Endothelial cell (in vitro differentiated cells): ENCODE data around the gene DNAJA3. TPM values are rescaled to one million over a fixed set of nuclear protein-coding genes. Genes with fewer than 3 reads are reported as not detected.

Experiments
- DNase-seq: peaks from one replicate; pipeline ENCODE4 v3.0.0; 2021; ENCODE audit warnings: low spot score
- H3K27ac Mint-ChIP-seq: one replicate; pipeline ENCODE4 v1.8.0; 2021; ENCODE audit warnings: mixed read lengths, inconsistent platforms; ENCODE audit not compliant: unreplicated experiment
- H3K27me3 Mint-ChIP-seq: one replicate; pipeline ENCODE4 v1.8.0; 2021; ENCODE audit warnings: mild to moderate bottlenecking, moderate library complexity, mixed read lengths, inconsistent platforms; ENCODE audit not compliant: unreplicated experiment
- H3K36me3 Mint-ChIP-seq: one replicate; pipeline ENCODE4 v1.8.0; 2021; ENCODE audit warnings: mild to moderate bottlenecking, low read depth, mixed read lengths, inconsistent platforms; ENCODE audit not compliant: unreplicated experiment
- H3K4me1 Mint-ChIP-seq: one replicate; pipeline ENCODE4 v1.8.0; 2021; ENCODE audit warnings: mild to moderate bottlenecking, mixed read lengths, inconsistent platforms; ENCODE audit not compliant: unreplicated experiment
- H3K4me3 Mint-ChIP-seq: one replicate; pipeline ENCODE4 v1.8.0; 2021; ENCODE audit warnings: mild to moderate bottlenecking, mixed read lengths, inconsistent platforms; ENCODE audit not compliant: unreplicated experiment
- H3K9me3 Mint-ChIP-seq: one replicate; pipeline ENCODE4 v1.8.0; 2021; ENCODE audit warnings: mixed read lengths, inconsistent platforms; ENCODE audit not compliant: unreplicated experiment
- CTCF ChIP-seq: fragments of 200-600 bp; sonication (generic); IDR thresholded peaks from one replicate; pipeline ENCODE4 v1.5.0; 2021; ENCODE audit warnings: antibody characterized with exemption; ENCODE audit not compliant: unreplicated experiment
- total RNA-seq: library from RNA; stranded (reverse); fragmentation: NEBNext Ultra II Directional; extraction: Animal tissue kit (Norgen Biotek cat#: 25700); gene quantifications from one replicate; pipeline ENCODE4 v1.2.1, GENCODE V29; 2021; ENCODE audit not compliant: unreplicated experiment

The DNAJA3 gene
- total RNA-seq, 1 donor from 2014 or later = 32.0 TPM

DNA sequence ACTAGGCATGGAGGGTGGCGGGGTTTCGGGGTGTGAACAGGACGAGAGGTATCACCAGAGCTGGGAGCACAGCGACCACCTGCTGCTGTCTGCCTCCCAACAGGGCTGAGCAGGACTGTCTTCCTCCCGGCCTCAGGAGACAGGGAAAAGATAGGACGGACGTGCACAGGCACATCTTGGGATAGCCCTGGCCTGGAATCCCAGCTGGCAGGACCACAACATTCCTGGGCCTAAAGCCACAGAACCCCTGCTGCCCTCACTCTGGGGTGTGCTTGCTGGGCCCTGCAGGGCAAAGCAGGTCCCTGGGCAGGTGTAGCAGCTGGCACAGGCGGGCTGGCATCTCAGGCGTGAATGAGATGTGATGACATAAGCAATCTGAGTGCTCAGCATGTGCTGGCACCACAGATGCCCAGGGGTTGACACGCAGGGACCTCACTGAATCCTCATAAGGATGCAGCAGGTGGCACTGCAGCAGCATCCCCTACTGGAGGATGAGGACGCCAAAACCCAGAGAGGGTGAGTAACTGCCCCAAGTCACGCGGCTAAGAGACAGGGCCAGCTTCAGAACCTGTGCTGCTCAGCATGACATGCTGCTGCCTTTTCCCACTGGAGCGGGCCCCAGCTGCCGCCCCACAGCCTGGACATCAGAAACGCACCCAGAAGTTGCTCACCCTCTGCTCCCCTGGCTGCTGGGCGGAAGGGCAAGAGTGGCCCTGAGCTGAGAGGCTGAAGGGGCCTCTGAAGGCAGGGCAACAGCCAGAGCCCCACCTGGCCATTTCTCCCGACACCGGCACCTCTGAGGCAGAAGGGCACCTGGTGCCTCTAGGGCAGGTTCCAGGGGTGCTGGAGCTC, 16.4 kb upstream of the DNAJA3 start:
- peaks cover 2% of the 10 kb centered on the region for H3K4me1 Mint-ChIP-seq
- H3K36me3 Mint-ChIP-seq = peaks cover 21% of the 10 kb centered on the region
- peaks cover 9% of the 10 kb centered on the region for H3K27me3 Mint-ChIP-seq
- DNase-seq = no peak
- H3K4me3 Mint-ChIP-seq = no peak overlapping the region
- H3K27ac Mint-ChIP-seq = no peak overlapping the region
- TF ChIP-seq CTCF = no peak
- no peaks in the 10 kb centered on the region for H3K9me3 Mint-ChIP-seq

DNA sequence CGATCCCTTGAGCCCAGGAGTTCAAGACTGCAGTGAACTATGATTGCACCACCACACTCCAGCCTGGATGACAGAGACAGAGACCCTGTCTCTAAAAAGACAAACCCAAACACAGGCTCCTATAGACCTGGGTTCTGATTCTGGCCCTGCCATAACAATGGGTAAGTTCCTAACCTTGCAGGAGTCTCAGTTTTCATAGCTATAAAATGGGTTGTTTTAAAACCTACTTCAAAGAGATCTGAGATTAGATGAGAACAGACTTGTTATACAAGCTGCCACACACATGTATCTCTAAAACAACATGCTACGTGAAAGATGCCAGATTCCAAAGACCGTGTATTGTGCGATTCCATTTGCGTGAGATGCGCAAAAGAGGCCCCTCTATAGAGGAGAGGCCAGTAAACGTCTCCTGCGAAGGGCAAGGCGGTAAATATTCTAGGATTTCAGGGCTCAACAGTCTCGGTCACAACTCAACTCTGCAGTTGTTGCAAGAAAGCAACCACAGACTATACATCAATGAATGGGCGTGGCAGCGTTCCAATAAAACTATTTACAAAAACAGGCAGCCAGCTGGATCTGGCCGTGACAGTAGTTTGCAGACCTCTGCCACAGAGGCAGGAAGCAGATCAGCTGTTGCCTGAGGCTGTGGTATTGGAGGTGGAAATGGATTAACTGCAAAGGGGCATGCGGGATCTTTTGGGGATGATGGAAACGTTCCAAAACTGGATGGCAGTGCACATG, 15.2 kb upstream of the DNAJA3 start:
- DNase-seq = no peak
- no peaks in the 10 kb centered on the region for H3K9me3 Mint-ChIP-seq
- no peak for TF ChIP-seq CTCF
- H3K27ac Mint-ChIP-seq = peak overlapping the region; percentile 20
- H3K27me3 Mint-ChIP-seq = peaks cover 13% of the 10 kb centered on the region
- peaks cover 20% of the 10 kb centered on the region for H3K36me3 Mint-ChIP-seq
- peak overlapping the region; percentile 67 for H3K4me3 Mint-ChIP-seq
- H3K4me1 Mint-ChIP-seq = peaks cover 10% of the 10 kb centered on the region

- peaks cover 16% of the 10 kb centered on the region for H3K36me3 Mint-ChIP-seq
- H3K27ac Mint-ChIP-seq = no peak overlapping the region
- peaks cover 12% of the 10 kb centered on the region for H3K4me1 Mint-ChIP-seq
- no peak overlapping the region for H3K4me3 Mint-ChIP-seq
- no peaks in the 10 kb centered on the region for H3K9me3 Mint-ChIP-seq
- H3K27me3 Mint-ChIP-seq = peaks cover 14% of the 10 kb centered on the region
- TF ChIP-seq CTCF = no peak
- DNase-seq = no peak
Observed at GRCh38 chr16:4411684-4412083, 14.0 kb upstream of the DNAJA3 start.

GRCh38 chr16:4412159-4412558, 13.5 kb upstream of the DNAJA3 start:
- Mint-ChIP-seq H3K4me3 (no peak overlapping the region), H3K9me3 (no peaks in the 10 kb centered on the region), H3K36me3 (peaks cover 16% of the 10 kb centered on the region), H3K27ac (peak overlapping the region; percentile 18), H3K27me3 (peaks cover 14% of the 10 kb centered on the region), H3K4me1 (peaks cover 12% of the 10 kb centered on the region)
- no peak for TF ChIP-seq CTCF
- no peak for DNase-seq

DNA sequence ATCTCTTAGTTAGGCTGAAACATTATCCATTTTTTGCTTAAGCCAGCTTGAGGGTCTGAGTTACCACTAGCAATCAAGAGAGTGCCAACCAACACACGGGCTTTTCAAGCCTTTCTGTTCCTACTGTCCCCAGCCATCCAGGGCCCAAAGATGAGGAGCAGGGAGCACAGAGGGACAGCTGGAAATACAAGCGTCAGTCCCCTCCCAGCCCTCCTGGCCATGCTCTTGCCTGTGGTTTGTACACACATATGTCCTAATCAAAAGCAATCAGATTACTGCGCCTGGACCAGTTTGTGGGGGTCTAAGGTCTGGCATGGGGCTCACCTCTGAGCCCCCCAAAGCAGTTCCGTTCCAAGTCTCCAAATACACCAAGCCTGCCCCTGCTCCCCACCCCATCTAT, 12.8 kb upstream of the DNAJA3 start:
- no peak for DNase-seq
- no peak overlapping the region for H3K4me3 Mint-ChIP-seq
- peaks cover 12% of the 10 kb centered on the region for H3K4me1 Mint-ChIP-seq
- H3K27me3 Mint-ChIP-seq = peaks cover 14% of the 10 kb centered on the region
- H3K9me3 Mint-ChIP-seq = no peaks in the 10 kb centered on the region
- no peak for TF ChIP-seq CTCF
- no peak overlapping the region for H3K27ac Mint-ChIP-seq
- peaks cover 16% of the 10 kb centered on the region for H3K36me3 Mint-ChIP-seq
